PC-3 (cell line): ENCODE results near the gene ATMIN.

Experiments
- CTCF ChIP-seq: fragments of 300-600 bp; sonication (generic); conservative IDR thresholded peaks from 2 replicates; pipeline ENCODE4 v1.5.1; 2017; ENCODE audit warnings: antibody characterized with exemption, low read depth, mild to moderate bottlenecking, low read length
- EZH2 ChIP-seq: fragments of 300-600 bp; sonication (generic); IDR thresholded peaks from one replicate; pipeline ENCODE4 v1.6.1; 2017; ENCODE audit warnings: antibody characterized with exemption, mild to moderate bottlenecking, low read length; ENCODE audit not compliant: unreplicated experiment
- EZH2phosphoT487 ChIP-seq: fragments of 300-600 bp; sonication (generic); IDR thresholded peaks from 2 replicates; pipeline ENCODE4 v1.6.1; 2018; ENCODE audit warnings: mild to moderate bottlenecking, antibody characterized with exemption, low read length, borderline replicate concordance

GRCh38 chr16:81003610-81004460 lies 31.8 kb upstream of the ATMIN start:
- TF ChIP-seq EZH2 (no peak), CTCF (no peak), EZH2phosphoT487 (no peak)
